Measurements from ENCODE around the gene CBL. TPM values are rescaled to one million over a fixed set of nuclear protein-coding genes. Genes with fewer than 3 reads are reported as not detected.
"Not testable (repeated sequence)": the region's sequence is repeated elsewhere in the genome, so short reads cannot be mapped to it uniquely, and the experiment has no call there.

Gene CBL
- total and polyA plus RNA-seq, 10 of the 15 experiments (the other 5 are each of a cell fraction or from before 2014, with no cell fraction given), result 3.9 to 27.1 (median 9.5) TPM

DNA sequence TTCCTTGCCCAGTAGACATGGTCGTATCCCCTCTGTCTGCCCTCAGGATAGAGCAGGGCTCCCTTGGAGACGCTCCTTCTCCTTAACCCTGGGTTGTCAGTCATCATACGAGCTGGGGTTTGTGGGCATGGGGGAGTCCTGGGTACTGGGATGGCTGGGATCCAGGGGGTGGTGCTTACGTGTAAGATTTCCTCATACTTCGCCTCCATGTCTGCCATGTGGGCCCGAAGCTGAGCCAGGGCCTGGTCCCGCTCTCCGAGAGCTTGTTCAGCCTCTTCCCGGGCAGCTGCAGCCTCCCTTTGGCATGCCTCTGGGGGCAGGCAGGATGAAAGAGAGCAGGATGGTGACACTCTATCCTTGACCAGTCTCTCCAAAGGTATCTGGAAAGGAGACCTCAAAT, 15.6 kb upstream of the CBL start:
- Histone ChIP-seq H3K27me3 (replicated peaks in 1 of 2; ENCODE audit: control insufficient read depth in 2 of 2, insufficient read depth in 2 of 2, low read length in 1 of 2) (0 out of 4 replicates have a peak, but pooled peaks cover 0 to under 1% of the 10 kb centered on the region in 2 experiments), H3K79me2 (ENCODE audit: control insufficient read depth, insufficient read depth, low read length) (no peaks in the 10 kb centered on the region), H4K20me1 (ENCODE audit: control insufficient read depth, insufficient read depth) (no peaks in the 10 kb centered on the region), H3K27ac (ENCODE audit: control insufficient read depth, insufficient read depth) (no peak overlapping the region), H3K4me1 (ENCODE audit: control insufficient read depth, insufficient read depth, low read length) (no peaks in the 10 kb centered on the region), H3K9ac (ENCODE audit: control insufficient read depth, insufficient read depth, low read length) (no peak overlapping the region), H2AFZ (ENCODE audit: control insufficient read depth, low read depth, low read length) (no peak overlapping the region), H3K9me3 (replicated peaks; ENCODE audit: control insufficient read depth, insufficient read depth, low read length) (no peaks in the 10 kb centered on the region), H3K4me2 (ENCODE audit: control insufficient read depth, insufficient read depth) (no peak overlapping the region), H3K4me3 (no peak overlapping the region), H3K36me3 (ENCODE audit: control insufficient read depth in 2 of 2, insufficient read depth in 2 of 2, low read length in 1 of 2) (no peaks in the 10 kb centered on the region)
- ChIA-PET CTCF (interaction anchor here (0.7 to 1.8 kb wide), 4 partner anchors 9 to 133 kb away, joined by 3 to 5 read pairs (median 4); partner anchors contain the start of gene CBL), RAD21 (ENCODE audit: unreplicated experiment) (no interaction called here), SMC1A (ENCODE audit: uncharacterized antibody, unreplicated experiment) (no interaction called here), POLR2A (no interaction called here)
- BruUV-seq (replicated peaks), result no TSS peak
- in situ Hi-C loops (cut with MboI) (no loop called here), intact Hi-C loops (cut with micrococcal nuclease; ENCODE audit: unreplicated experiment) (no loop called here)
- ATAC-seq (no peak), DNase-seq (ENCODE audit: low read depth, low spot score) (no peak), FAIRE-seq (no peak)
- WGBS (ENCODE audit: insufficient coverage, insufficient replicate concordance, low lambda C conversion rate, missing lambda C conversion rate), result 42% methylated on average over 9 of the region's 9 CpGs
- TF ChIP-seq, protein P1, sequence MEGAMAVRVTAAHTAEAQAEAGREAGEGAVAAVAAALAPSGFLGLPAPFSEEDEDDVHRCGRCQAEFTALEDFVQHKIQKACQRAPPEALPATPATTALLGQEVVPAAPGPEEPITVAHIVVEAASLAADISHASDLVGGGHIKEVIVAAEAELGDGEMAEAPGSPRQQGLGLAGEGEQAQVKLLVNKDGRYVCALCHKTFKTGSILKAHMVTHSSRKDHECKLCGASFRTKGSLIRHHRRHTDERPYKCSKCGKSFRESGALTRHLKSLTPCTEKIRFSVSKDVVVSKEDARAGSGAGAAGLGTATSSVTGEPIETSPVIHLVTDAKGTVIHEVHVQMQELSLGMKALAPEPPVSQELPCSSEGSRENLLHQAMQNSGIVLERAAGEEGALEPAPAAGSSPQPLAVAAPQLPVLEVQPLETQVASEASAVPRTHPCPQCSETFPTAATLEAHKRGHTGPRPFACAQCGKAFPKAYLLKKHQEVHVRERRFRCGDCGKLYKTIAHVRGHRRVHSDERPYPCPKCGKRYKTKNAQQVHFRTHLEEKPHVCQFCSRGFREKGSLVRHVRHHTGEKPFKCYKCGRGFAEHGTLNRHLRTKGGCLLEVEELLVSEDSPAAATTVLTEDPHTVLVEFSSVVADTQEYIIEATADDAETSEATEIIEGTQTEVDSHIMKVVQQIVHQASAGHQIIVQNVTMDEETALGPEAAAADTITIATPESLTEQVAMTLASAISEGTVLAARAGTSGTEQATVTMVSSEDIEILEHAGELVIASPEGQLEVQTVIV (IDR thresholded peaks at IDR 0.05; ENCODE audit: borderline replicate concordance, partially characterized antibody), result no peak
- TF ChIP-seq SMC3 (IDR thresholded peaks at IDR 0.05; ENCODE audit: borderline replicate concordance, low read length) (no peak), SMAD5 (IDR thresholded peaks at IDR 0.05; ENCODE audit: low read depth) (no peak), STAT3 (IDR thresholded peaks at IDR 0.05; ENCODE audit: low read depth, low read length) (no peak), HCFC1 (IDR thresholded peaks at IDR 0.05; ENCODE audit: low read length) (no peak)

DNA sequence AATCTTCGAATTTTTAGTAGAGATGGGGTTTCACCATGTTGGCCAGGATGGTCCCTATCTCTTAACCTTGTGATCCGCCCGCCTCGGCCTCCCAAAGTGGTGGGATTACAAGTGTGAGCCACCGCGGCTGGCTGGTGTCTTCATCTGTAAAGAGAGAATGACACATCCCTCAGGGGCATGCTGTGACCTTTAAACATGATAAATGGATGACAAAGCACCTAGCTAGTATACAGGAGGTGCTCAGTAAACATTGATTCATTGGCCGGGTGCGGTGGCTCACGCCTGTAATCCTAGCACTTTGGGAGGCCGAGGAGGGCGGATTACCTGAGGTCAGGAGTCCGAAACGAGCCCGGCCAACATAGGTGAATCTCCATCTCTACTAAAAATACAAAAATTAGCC, 14.9 kb upstream of the CBL start:
- H2AFZ ChIP-seq (ENCODE audit: control insufficient read depth, low read depth, low read length); BruUV-seq (replicated peaks); in situ Hi-C loops (cut with MboI); FAIRE-seq; H3K36me3 ChIP-seq (ENCODE audit: control insufficient read depth in 2 of 2, insufficient read depth in 2 of 2, low read length in 1 of 2); H3K4me1 ChIP-seq (ENCODE audit: control insufficient read depth, insufficient read depth, low read length); H3K27me3 ChIP-seq (replicated peaks in 1 of 2; ENCODE audit: control insufficient read depth in 2 of 2, insufficient read depth in 2 of 2, low read length in 1 of 2); ATAC-seq; H3K27ac ChIP-seq (ENCODE audit: control insufficient read depth, insufficient read depth); H3K9ac ChIP-seq (ENCODE audit: control insufficient read depth, insufficient read depth, low read length); H4K20me1 ChIP-seq (ENCODE audit: control insufficient read depth, insufficient read depth); H3K4me3 ChIP-seq; H3K9me3 ChIP-seq (replicated peaks; ENCODE audit: control insufficient read depth, insufficient read depth, low read length); DNase-seq (ENCODE audit: low read depth, low spot score); H3K4me2 ChIP-seq (ENCODE audit: control insufficient read depth, insufficient read depth); intact Hi-C loops (cut with micrococcal nuclease; ENCODE audit: unreplicated experiment); H3K79me2 ChIP-seq (ENCODE audit: control insufficient read depth, insufficient read depth, low read length): not testable (repeated sequence)
- ChIA-PET RAD21 (ENCODE audit: unreplicated experiment) (interaction anchor here (0.6 kb wide), 3 partner anchors 72 to 208 kb away, joined by 3 read pairs; partner anchors contain the start of gene RNF26), SMC1A (ENCODE audit: uncharacterized antibody, unreplicated experiment) (interaction anchor here (0.6 kb wide), 1 partner anchor 102 kb away, joined by 3 read pairs; no protein-coding TSS in a partner anchor), CTCF (interaction anchor here (0.6 to 1.8 kb wide), 4 partner anchors 10 to 133 kb away, joined by 3 to 5 read pairs (median 4); no protein-coding TSS in a partner anchor), POLR2A (interaction anchor here (0.6 to 1.1 kb wide), 3 partner anchors 9 to 36 kb away, joined by 3 to 5 read pairs (median 5); no protein-coding TSS in a partner anchor)
- 63% methylated on average over 14 of the region's 14 CpGs for WGBS (ENCODE audit: insufficient coverage, insufficient replicate concordance, low lambda C conversion rate, missing lambda C conversion rate)

Measured in GM12878 (cell line).